GM12878 (cell line): Measurements from ENCODE around the gene CDC37. TPM values are rescaled to one million over a fixed set of nuclear protein-coding genes. Genes with fewer than 3 reads are reported as not detected.

Experiments used
- ATAC-seq: fragments of 200-7000 bp; cut with Tn5 transposase; 3 replicates; pipeline ENCODE4 v1.9.1; 2020; ENCODE audit warnings: mild to moderate bottlenecking, moderate library complexity
- BruUV-seq: library from RNA; stranded (reverse); fragments of 400-500 nt; replicated peaks from 2 replicates; lab custom pipeline; 2021; lab: Mats Ljungman, UMichigan
- CTCF ChIA-PET: fragments of 300-600 bp; sonication (Branson Sonifier 250); formaldehyde crosslinking; extraction: SDS; loops from one replicate; lab custom pipeline; 2021; ENCODE audit warnings: inconsistent platforms; lab: Yijun Ruan, JAX
- POLR2A ChIA-PET: fragments of 350-600 bp; formaldehyde crosslinking; extraction: SDS; loops from one replicate; lab custom pipeline; 2021; ENCODE audit warnings: inconsistent platforms; lab: Charles Lee
- RAD21 ChIA-PET: fragments of 300-600 bp; sonication (Branson Sonifier 250); formaldehyde crosslinking; loops from one replicate; lab custom pipeline; 2023; ENCODE audit warnings: antibody characterized with exemption; ENCODE audit not compliant: unreplicated experiment; lab: Charles Lee
- SMC1A ChIA-PET: fragments of 300-600 bp; sonication (Branson Sonifier 250); formaldehyde crosslinking; loops from one replicate; lab custom pipeline; 2023; ENCODE audit not compliant: unreplicated experiment, uncharacterized antibody; lab: Charles Lee
- DNase-seq: peaks from one replicate; pipeline ENCODE4 v3.0.0-alpha.2; 2011; ENCODE audit warnings: low read depth, low spot score
- FAIRE-seq: peaks from 3 replicates; lab custom pipeline; 2011; peaks lifted over from hg19 to GRCh38; lab: Jason Lieb, UNC
- H2AFZ ChIP-seq: 2 replicates; pipeline ENCODE4 v1.6.0; 2011; ENCODE audit warnings: low read depth, low read length, control low read depth; ENCODE audit not compliant: control insufficient read depth
- H3K27ac ChIP-seq: 2 replicates; pipeline ENCODE4 v1.5.1; 2011; ENCODE audit warnings: control low read depth; ENCODE audit not compliant: control insufficient read depth, insufficient read depth
- H3K27me3 ChIP-seq, 2 experiments: replicated peaks in 1 of 2; 2 replicates each; pipeline versions ENCODE4 v1.6.0 to v1.6.1; 2011; ENCODE audit warnings: low read length in 1 of 2; ENCODE audit not compliant: control insufficient read depth in 2 of 2, insufficient read depth in 2 of 2
- H3K36me3 ChIP-seq, 2 experiments: 2 replicates each; pipeline ENCODE4 v1.5.1; 2011; ENCODE audit warnings: low read length in 1 of 2; ENCODE audit not compliant: control insufficient read depth in 2 of 2, insufficient read depth in 2 of 2
- H3K4me1 ChIP-seq: 2 replicates; pipeline ENCODE4 v1.6.1; 2011; ENCODE audit warnings: mild to moderate bottlenecking, low read length, moderate library complexity, mixed read lengths; ENCODE audit not compliant: control insufficient read depth, insufficient read depth
- H3K4me2 ChIP-seq: 2 replicates; pipeline ENCODE4 v1.6.0; 2011; ENCODE audit warnings: control low read depth; ENCODE audit not compliant: control insufficient read depth, insufficient read depth
- H3K4me3 ChIP-seq: fragments of 200-600 bp; sonication (generic); 2 replicates; pipeline ENCODE4 v1.5.1; 2016
- H3K79me2 ChIP-seq: 2 replicates; pipeline ENCODE4 v1.6.0; 2011; ENCODE audit warnings: low read length; ENCODE audit not compliant: control insufficient read depth, insufficient read depth
- H3K9ac ChIP-seq: 2 replicates; pipeline ENCODE4 v1.8.0; 2011; ENCODE audit warnings: low read length, control low read depth, mixed read lengths; ENCODE audit not compliant: control insufficient read depth, insufficient read depth
- H3K9me3 ChIP-seq: replicated peaks from 3 replicates; pipeline ENCODE4 v1.5.1; 2011; ENCODE audit warnings: mild to moderate bottlenecking, low read length; ENCODE audit not compliant: control insufficient read depth, insufficient read depth
- H4K20me1 ChIP-seq: 2 replicates; pipeline ENCODE4 v1.6.0; 2011; ENCODE audit not compliant: control insufficient read depth, insufficient read depth
- ATF7 ChIP-seq: fragments of 450-650 bp; IDR thresholded peaks from 2 replicates; pipeline ENCODE4 v1.6.1; 2016; ENCODE audit warnings: low read depth, mild to moderate bottlenecking
- ETV6 ChIP-seq, 2 experiments: fragments of 450-650 bp in 1 of 2; IDR thresholded peaks in 1 of 2; conservative IDR thresholded peaks in 1 of 2; 2 replicates each; pipeline ENCODE4 v1.6.1; 2014; ENCODE audit warnings: antibody characterized with exemption in 1 of 2, borderline replicate concordance in 1 of 2, low read depth in 1 of 2, mild to moderate bottlenecking in 1 of 2, moderate library complexity in 1 of 2
- JUND ChIP-seq: IDR thresholded peaks from 2 replicates; pipeline ENCODE4 v1.6.1; 2012; ENCODE audit warnings: low read depth, mild to moderate bottlenecking, low read length, improper control_type of control experiment, moderate library complexity
- NFIC ChIP-seq: IDR thresholded peaks from 2 replicates; pipeline ENCODE4 v1.6.1; 2012; ENCODE audit warnings: low read depth, mild to moderate bottlenecking, inconsistent platforms, low read length, moderate library complexity
- NKRF ChIP-seq: fragments of 450-650 bp; conservative IDR thresholded peaks from 2 replicates; pipeline ENCODE4 v1.6.1; 2017; ENCODE audit warnings: mild to moderate bottlenecking, moderate library complexity
- RFX5 ChIP-seq: IDR thresholded peaks from 2 replicates; pipeline ENCODE4 v1.6.1; 2011; ENCODE audit warnings: low read depth, low read length, improper control_type of control experiment
- SMAD5 ChIP-seq: IDR thresholded peaks from 2 replicates; pipeline ENCODE4 v1.6.1; 2016; ENCODE audit warnings: antibody characterized with exemption, low read depth
- SPI1 ChIP-seq: IDR thresholded peaks from 2 replicates; pipeline ENCODE4 v1.6.1; 2011; ENCODE audit warnings: low read depth, mild to moderate bottlenecking, low read length, moderate library complexity, borderline replicate concordance; ENCODE audit not compliant: insufficient read depth
- STAT1 ChIP-seq: fragments of 450-650 bp; conservative IDR thresholded peaks from 2 replicates; pipeline ENCODE4 v1.6.1; 2014; ENCODE audit warnings: antibody characterized with exemption, mild to moderate bottlenecking
- TAF1 ChIP-seq: IDR thresholded peaks from 2 replicates; pipeline ENCODE4 v1.6.1; 2011; ENCODE audit warnings: mild to moderate bottlenecking, low read depth, low read length, borderline replicate concordance
- TCF7 ChIP-seq: IDR thresholded peaks from 2 replicates; pipeline ENCODE4 v1.6.1; 2014; ENCODE audit warnings: antibody characterized with exemption, borderline replicate concordance
- YBX1 ChIP-seq: fragments of 450-650 bp; IDR thresholded peaks from 2 replicates; pipeline ENCODE4 v1.6.1; 2016; ENCODE audit warnings: antibody characterized with exemption
- YY1 ChIP-seq: IDR thresholded peaks from 2 replicates; pipeline ENCODE4 v1.6.1; 2011; ENCODE audit warnings: low read depth, mild to moderate bottlenecking, low read length
- ZBTB40 ChIP-seq: fragments of 450-650 bp; IDR thresholded peaks from 2 replicates; pipeline ENCODE4 v1.6.1; 2016; ENCODE audit warnings: mild to moderate bottlenecking, moderate library complexity, borderline replicate concordance
- WGBS: methylation state at CpG from one replicate; pipeline ENCODE4 v1.1.6; 2016; ENCODE audit warnings: low lambda C conversion rate; ENCODE audit not compliant: insufficient replicate concordance, insufficient coverage; ENCODE audit errors: missing lambda C conversion rate; 5-methylcytosine and 5-hydroxymethylcytosine counted together
- in situ Hi-C: fragments of 300-500 bp; cut with MboI; formaldehyde crosslinking; loops from 9 replicates; pipeline ENCODE4 v1.14.3; 2018; ENCODE audit warnings: mixed read lengths
- intact Hi-C: fragments of 100-400 bp; cut with micrococcal nuclease; formaldehyde crosslinking; loops from one replicate; pipeline ENCODE4 v1.14.2; 2022; ENCODE audit not compliant: unreplicated experiment
- polyA plus RNA-seq, 11 experiments: library from polyadenylated mRNA; depleted of rRNA in 4 of 11; unstranded in 6 of 11; stranded (reverse) in 5 of 11; fragments of >200 nt; fragmentation: Nextera tagmentation in 4 of 11; fragmentation: Illumina TruSeq in 1 of 11; extraction: Ambion mirVana in 4 of 11; extraction: Trizol in 1 of 11; gene quantifications; 1 replicate in 1 of 11; 2 replicates in 10 of 11; pipeline versions ENCODE4 v1.2.1 to v1.2.3, GENCODE V29; 2011 to 2016; ENCODE audit warnings: inconsistent platforms in 2 of 11, missing spikeins in 2 of 11, low read depth in 1 of 11
- total RNA-seq, 4 experiments: library from RNA; depleted of rRNA in 3 of 4; stranded (reverse); fragments of >200 nt in 3 of 4; fragmentation: Illumina TruSeq in 1 of 4; extraction: Trizol in 1 of 4; gene quantifications; 2 replicates each; pipeline versions ENCODE4 v1.2.1 to v1.2.3, GENCODE V29; 2013 to 2021
- TF ChIP-seq, protein P1 (sequence below): fragments of 450-650 bp; IDR thresholded peaks from 2 replicates; pipeline ENCODE4 v1.6.1; 2017; ENCODE audit warnings: mild to moderate bottlenecking

Gene CDC37
- total and polyA plus RNA-seq, 10 of the 15 experiments (the other 5 are each of a cell fraction or from before 2014, with no cell fraction given): 4.7 to 265 (median 176) TPM

GRCh38 chr19:10431254-10431942, 28.1 kb upstream of the CDC37 start:
- POLR2A ChIA-PET: interaction anchor here (0.6 to 3.3 kb wide), 12 partner anchors 14 to 1901 kb away, joined by 3 to 16 read pairs (median 4); no protein-coding TSS in a partner anchor
- peak overlapping the region; percentile 72 for H2AFZ ChIP-seq
- no peaks in the 10 kb centered on the region for H4K20me1 ChIP-seq
- H3K27ac ChIP-seq: peak overlapping the region; percentile 56
- H3K79me2 ChIP-seq: peaks cover 2% of the 10 kb centered on the region; the same call in 1 of the 2 replicates
- H3K27me3 ChIP-seq: peaks cover 0 to 4% of the 10 kb centered on the region in 2 experiments; a peak in 1 of 4 replicates
- DNase-seq: peak; percentile 61
- H3K4me2 ChIP-seq: peak overlapping the region; percentile 100
- H3K4me1 ChIP-seq: peaks cover 41% of the 10 kb centered on the region
- ATAC-seq: peak; percentile 71
- H3K4me3 ChIP-seq: peak overlapping the region; percentile 54
- TSS peak; percentile 85 for BruUV-seq
- WGBS: under 1% methylated on average over 25 of the region's 25 CpGs
- no peaks in the 10 kb centered on the region for H3K9me3 ChIP-seq
- FAIRE-seq: peak; percentile 62
- CTCF ChIA-PET: interaction anchor here (1.4 to 27.3 kb wide), 2 partner anchors 21 to 43 kb away, joined by 3 to 1053 read pairs; partner anchors contain the start of genes CDC37 and PDE4A
- SMC1A ChIA-PET: interaction anchor here (0.9 to 17.7 kb wide), 2 partner anchors 20 to 39 kb away, joined by 3 to 364 read pairs; partner anchors contain the start of gene CDC37
- in situ Hi-C loops: no loop called here
- peak overlapping the region; percentile 53 for H3K9ac ChIP-seq
- RAD21 ChIA-PET: interaction anchor here (0.5 to 3.7 kb wide), 8 partner anchors 10 to 330 kb away, joined by 3 to 21 read pairs (median 5); partner anchors contain the start of genes CDC37, ICAM1 and PDE4A
- no peaks in the 10 kb centered on the region; a peak in 1 of 4 replicates for H3K36me3 ChIP-seq
- intact Hi-C loops: no loop called here
- TF ChIP-seq YBX1 (no peak), ATF7 (peak; percentile 40; the same call in 1 of the 2 replicates), NKRF (peak; percentile 51), RFX5 (0 out of 2 replicates have a peak, but pooled peaks have one; percentile 5), TAF1 (no peak), SPI1 (no peak), NFIC (no peak), STAT1 (no peak), JUND (no peak), YY1 (no peak), TCF7 (no peak), SMAD5 (no peak), ZBTB40 (no peak), ETV6 (conservative IDR thresholded peaks at IDR 0.05 in 1 of 2, IDR thresholded peaks at IDR 0.05 in 1 of 2; ENCODE audit: borderline replicate concordance in 1 of 2, low read depth in 1 of 2) (no peak)
- TF ChIP-seq, protein P1, sequence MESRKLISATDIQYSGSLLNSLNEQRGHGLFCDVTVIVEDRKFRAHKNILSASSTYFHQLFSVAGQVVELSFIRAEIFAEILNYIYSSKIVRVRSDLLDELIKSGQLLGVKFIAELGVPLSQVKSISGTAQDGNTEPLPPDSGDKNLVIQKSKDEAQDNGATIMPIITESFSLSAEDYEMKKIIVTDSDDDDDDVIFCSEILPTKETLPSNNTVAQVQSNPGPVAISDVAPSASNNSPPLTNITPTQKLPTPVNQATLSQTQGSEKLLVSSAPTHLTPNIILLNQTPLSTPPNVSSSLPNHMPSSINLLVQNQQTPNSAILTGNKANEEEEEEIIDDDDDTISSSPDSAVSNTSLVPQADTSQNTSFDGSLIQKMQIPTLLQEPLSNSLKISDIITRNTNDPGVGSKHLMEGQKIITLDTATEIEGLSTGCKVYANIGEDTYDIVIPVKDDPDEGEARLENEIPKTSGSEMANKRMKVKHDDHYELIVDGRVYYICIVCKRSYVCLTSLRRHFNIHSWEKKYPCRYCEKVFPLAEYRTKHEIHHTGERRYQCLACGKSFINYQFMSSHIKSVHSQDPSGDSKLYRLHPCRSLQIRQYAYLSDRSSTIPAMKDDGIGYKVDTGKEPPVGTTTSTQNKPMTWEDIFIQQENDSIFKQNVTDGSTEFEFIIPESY: no peak
